Thymus (tissue), 11 donors: ENCODE results near the gene BCL7C. TPM values are rescaled to one million over a fixed set of nuclear protein-coding genes. Genes with fewer than 3 reads are reported as not detected.
"Not testable (repeated sequence)": the region's sequence is repeated elsewhere in the genome, so short reads cannot be mapped to it uniquely, and the experiment has no call there.

Source experiments
- DNase-seq, 9 donors: peaks; one replicate each; pipeline ENCODE4 v3.0.0-alpha.2; 2013; ENCODE audit warnings: low spot score in 9 of 9, low read depth in 6 of 9, missing footprints in 1 of 9
- H3K27ac ChIP-seq, 2 donors: one replicate each; pipeline ENCODE4 v1.5.1; 2013; ENCODE audit warnings: control low read depth in 1 of 2, low read depth in 1 of 2, low read length in 1 of 2, mild to moderate bottlenecking in 1 of 2, moderate library complexity in 1 of 2
- H3K27me3 ChIP-seq, 2 donors: one replicate each; pipeline ENCODE4 v1.5.1; 2013; ENCODE audit warnings: low read length in 1 of 2; ENCODE audit not compliant: control insufficient read depth in 2 of 2, insufficient read depth in 1 of 2
- H3K36me3 ChIP-seq, 2 donors: one replicate each; pipeline ENCODE4 v1.5.1; 2013; ENCODE audit warnings: low read length in 1 of 2, mild to moderate bottlenecking in 1 of 2, moderate library complexity in 1 of 2; ENCODE audit not compliant: control insufficient read depth in 2 of 2, insufficient read depth in 2 of 2
- H3K4me1 ChIP-seq, 2 donors: one replicate each; pipeline ENCODE4 v1.5.1; 2013; ENCODE audit warnings: low read length in 2 of 2; ENCODE audit not compliant: control insufficient read depth in 2 of 2, insufficient read depth in 2 of 2
- H3K4me3 ChIP-seq, 2 donors: one replicate each; pipeline ENCODE4 v1.5.1; 2013; ENCODE audit warnings: low read length in 2 of 2, control low read depth in 1 of 2, mild to moderate bottlenecking in 1 of 2
- H3K9me3 ChIP-seq, 2 donors: one replicate each; pipeline ENCODE4 v1.5.1; 2013; ENCODE audit warnings: low read length in 1 of 2, mild to moderate bottlenecking in 1 of 2; ENCODE audit not compliant: control insufficient read depth in 2 of 2, insufficient read depth in 1 of 2
- WGBS: extraction: QIAGEN DNeasy Blood & Tissue Kit; methylation state at CpG from one replicate; pipeline ENCODE4 v1.1.7; 2013; 5-methylcytosine and 5-hydroxymethylcytosine counted together
- polyA plus RNA-seq: library from polyadenylated mRNA; stranded (reverse); fragments of 200-250 nt; gene quantifications from one replicate; pipeline ENCODE4 v1.2.3, GENCODE V29; 2013
- total RNA-seq: library from RNA; stranded (reverse); fragments of 120-200 nt; gene quantifications from one replicate; pipeline ENCODE4 v1.2.4, GENCODE V29; 2013
- donor health status: healthy.

Gene BCL7C
- total and polyA plus RNA-seq, 2 donors: 26.7 to 29.2 TPM

GRCh38 chr16:30892670-30893416 is 1.0 kb downstream of the BCL7C start:
- peak overlapping the region; percentile 62 to 79 for H3K4me3 ChIP-seq
- DNase-seq: no peak
- no peak overlapping the region for H3K27ac ChIP-seq
- peaks cover 11 to 27% of the 10 kb centered on the region in 2 donors for H3K36me3 ChIP-seq
- no peaks in the 10 kb centered on the region for H3K27me3 ChIP-seq
- 77% methylated on average over 20 of the region's 20 CpGs for WGBS
- H3K4me1 ChIP-seq: peaks cover 18 to 40% of the 10 kb centered on the region in 2 donors
- no peaks in the 10 kb centered on the region for H3K9me3 ChIP-seq

DNA sequence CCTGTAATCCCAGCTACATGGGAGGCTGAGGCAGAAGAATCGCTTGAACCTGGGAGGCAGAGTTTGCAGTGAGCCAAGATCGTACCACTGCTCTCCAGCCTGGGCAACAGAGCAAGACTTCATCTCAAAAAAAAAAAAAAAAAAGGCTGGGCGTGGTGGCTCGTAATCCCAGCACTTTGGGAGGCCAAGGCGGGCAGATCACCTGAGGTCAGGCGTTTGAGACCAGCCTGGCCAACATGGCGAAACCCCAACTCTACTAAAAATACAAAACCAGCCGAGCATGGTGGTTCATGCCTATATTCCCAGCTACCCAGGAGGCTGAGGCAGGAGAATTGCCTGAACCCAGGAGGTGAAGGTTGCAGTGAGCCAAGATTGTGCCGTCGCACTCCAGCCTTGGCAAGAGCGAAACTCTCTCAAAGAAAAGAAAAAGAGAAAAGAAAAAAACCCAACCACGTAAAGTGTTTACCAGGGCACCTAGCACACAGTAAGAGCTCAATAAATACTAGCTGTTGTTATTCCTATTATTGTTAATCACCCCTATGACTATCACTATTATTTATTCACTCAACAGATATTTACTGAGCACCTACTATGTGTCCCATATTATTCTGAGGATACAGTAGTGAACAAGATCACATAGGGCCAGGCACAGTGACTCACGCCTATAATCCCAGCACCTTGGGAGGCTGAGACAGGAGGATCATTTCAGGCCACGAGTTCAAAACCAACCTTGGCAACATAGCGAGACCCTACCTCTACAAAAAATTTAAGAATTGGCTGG is 2.6 kb downstream of the BCL7C start:
- WGBS: 98% methylated on average over 15 of the region's 15 CpGs
- not testable (repeated sequence) for H3K27me3 ChIP-seq, DNase-seq, H3K4me3 ChIP-seq, H3K27ac ChIP-seq, H3K9me3 ChIP-seq
- peaks cover 22 to 33% of the 10 kb centered on the region in 2 donors for H3K36me3 ChIP-seq
- peaks cover 12 to 28% of the 10 kb centered on the region in 2 donors for H3K4me1 ChIP-seq

- Histone ChIP-seq H3K27ac (no peak overlapping the region), H3K4me3 (no peak overlapping the region), H3K4me1 (peaks cover 12 to 20% of the 10 kb centered on the region in 2 donors), H3K36me3 (peaks cover 26 to 41% of the 10 kb centered on the region in 2 donors), H3K9me3 (no peaks in the 10 kb centered on the region), H3K27me3 (no peaks in the 10 kb centered on the region)
- no peak for DNase-seq
- WGBS: 93% methylated on average over 5 of the region's 5 CpGs
Observed at GRCh38 chr16:30889721-30890120, 4.2 kb downstream of the BCL7C start.

DNA sequence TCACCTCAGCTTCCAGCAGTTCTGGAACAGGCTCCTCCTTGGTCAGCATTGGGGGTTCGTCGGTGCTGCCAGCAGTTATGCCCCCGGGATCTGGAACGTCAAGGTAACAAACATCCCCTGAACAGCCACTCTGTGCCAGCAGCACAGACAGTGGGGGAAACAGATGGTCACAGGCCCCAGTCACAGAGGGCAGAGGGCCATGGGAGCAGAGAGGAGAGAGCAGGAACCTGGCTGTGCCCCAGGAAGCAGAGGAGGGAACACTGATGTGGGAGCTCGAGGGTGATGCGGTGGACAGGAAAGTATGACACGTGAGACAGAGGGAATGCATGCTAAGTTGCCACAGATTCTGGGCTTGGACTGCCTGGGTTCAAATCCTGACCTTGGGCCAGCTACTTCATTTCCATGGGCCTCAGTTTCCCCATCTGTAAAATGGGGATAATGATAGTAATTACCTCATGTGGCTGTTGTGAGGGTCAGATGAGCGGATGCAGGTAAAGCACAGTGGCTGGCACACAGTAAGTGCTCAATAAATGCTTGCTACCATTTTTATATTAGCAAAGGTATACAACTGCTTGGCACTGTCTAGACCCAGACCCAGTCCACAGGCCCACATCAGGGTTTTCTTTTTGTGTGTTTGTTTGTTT is 4.9 kb downstream of the BCL7C start:
- Histone ChIP-seq H3K36me3 (peaks cover 26 to 45% of the 10 kb centered on the region in 2 donors), H3K4me1 (peaks cover 10 to 14% of the 10 kb centered on the region in 2 donors), H3K27me3 (no peaks in the 10 kb centered on the region), H3K4me3 (no peak overlapping the region), H3K9me3 (no peaks in the 10 kb centered on the region), H3K27ac (no peak overlapping the region)
- DNase-seq: no peak
- 98% methylated on average over 8 of the region's 8 CpGs for WGBS

DNA sequence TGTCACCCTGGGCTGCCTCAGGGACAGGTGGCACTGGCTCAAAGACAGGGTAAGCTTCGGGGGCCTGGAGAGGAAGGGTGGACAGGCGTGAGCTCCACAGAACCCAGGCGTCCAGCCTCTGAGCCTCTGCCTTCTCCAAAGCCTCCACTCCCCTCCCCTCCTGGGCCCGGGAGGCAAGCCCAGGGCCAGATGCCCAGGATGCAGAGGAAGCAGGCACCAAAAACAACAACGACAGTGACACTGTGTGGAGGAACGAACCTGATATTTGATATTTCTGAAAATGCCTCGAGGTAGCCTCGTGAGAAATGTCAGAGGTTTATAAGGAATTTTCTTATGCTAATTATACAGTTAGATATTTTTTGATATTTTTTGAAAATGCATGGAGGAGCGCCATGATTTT is 6.0 kb downstream of the BCL7C start:
- DNase-seq: no peak
- Histone ChIP-seq H3K4me1 (peaks cover under 1 to 8% of the 10 kb centered on the region in 2 donors), H3K9me3 (no peaks in the 10 kb centered on the region), H3K27ac (no peak overlapping the region), H3K27me3 (no peaks in the 10 kb centered on the region), H3K36me3 (peaks cover 26 to 45% of the 10 kb centered on the region in 2 donors), H3K4me3 (no peak overlapping the region)
- 96% methylated on average over 9 of the region's 9 CpGs for WGBS

DNA sequence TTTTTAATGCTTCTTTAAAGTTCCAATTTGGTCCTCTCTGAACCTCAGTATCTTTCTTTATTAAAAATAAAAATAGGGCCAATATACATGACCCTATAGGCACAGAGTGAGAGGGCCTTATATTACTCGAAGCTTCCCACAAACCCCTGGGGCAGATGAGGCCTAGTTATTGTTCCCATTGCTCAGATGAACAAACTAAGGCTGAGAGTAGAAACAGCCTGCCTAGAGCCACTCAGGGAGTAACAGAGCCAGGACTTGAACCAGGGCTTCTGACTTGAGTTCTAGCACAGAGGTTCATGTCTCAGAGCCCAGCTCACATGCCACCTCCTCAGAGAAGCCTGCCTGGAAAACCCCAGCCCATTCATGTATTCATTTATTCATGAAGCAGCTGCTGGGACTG is 7.7 kb downstream of the BCL7C start:
- Histone ChIP-seq H3K27ac (no peak overlapping the region), H3K36me3 (peaks cover 26 to 37% of the 10 kb centered on the region in 2 donors), H3K9me3 (no peaks in the 10 kb centered on the region), H3K4me1 (peaks cover 0 to 13% of the 10 kb centered on the region in 2 donors), H3K27me3 (no peaks in the 10 kb centered on the region), H3K4me3 (no peak overlapping the region)
- 94% methylated on average over 1 of the region's 1 CpG for WGBS
- no peak for DNase-seq

GRCh38 chr16:30885196-30885595 is 8.7 kb downstream of the BCL7C start:
- Histone ChIP-seq H3K36me3 (peaks cover 26 to 37% of the 10 kb centered on the region in 2 donors), H3K27me3 (no peaks in the 10 kb centered on the region), H3K4me1 (peaks cover 0 to 13% of the 10 kb centered on the region in 2 donors), H3K27ac (no peak overlapping the region), H3K9me3 (no peaks in the 10 kb centered on the region), H3K4me3 (no peak overlapping the region)
- WGBS: 98% methylated on average over 9 of the region's 9 CpGs
- DNase-seq: no peak

DNA sequence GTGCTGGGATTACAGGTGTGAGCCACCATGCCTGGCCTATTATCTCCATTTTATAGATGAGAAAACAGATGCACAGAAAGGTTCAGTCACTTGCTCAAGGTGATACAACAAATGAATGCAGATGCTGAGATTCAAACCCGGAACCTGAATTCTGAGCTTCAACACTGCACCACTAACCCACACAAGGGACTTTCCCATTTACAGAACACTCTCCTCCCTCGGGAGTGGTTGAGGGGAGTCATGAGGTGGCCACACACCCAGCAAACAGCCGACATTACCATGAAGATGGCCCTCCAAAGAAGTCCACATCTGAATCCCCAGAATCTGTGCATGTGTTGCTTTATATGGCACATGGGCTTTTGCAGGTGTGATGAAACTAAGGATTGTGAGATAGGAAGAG is 9.1 kb downstream of the BCL7C start:
- Histone ChIP-seq H3K27me3 (no peaks in the 10 kb centered on the region), H3K36me3 (peaks cover 26 to 34% of the 10 kb centered on the region in 2 donors), H3K27ac (no peak overlapping the region), H3K4me1 (peaks cover 0 to 13% of the 10 kb centered on the region in 2 donors), H3K4me3 (no peak overlapping the region), H3K9me3 (no peaks in the 10 kb centered on the region)
- 91% methylated on average over 3 of the region's 3 CpGs for WGBS
- no peak for DNase-seq
